ENCODE measurements around the gene GSC2.

Gene GSC2, protein sequence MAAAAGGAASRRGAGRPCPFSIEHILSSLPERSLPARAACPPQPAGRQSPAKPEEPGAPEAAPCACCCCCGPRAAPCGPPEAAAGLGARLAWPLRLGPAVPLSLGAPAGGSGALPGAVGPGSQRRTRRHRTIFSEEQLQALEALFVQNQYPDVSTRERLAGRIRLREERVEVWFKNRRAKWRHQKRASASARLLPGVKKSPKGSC

GRCh38 chr22:19149991-19150390, at the start of gene GSC2:
Gene GSC2, minus strand, starts transcription at chr22:19150292. Its CDS starts 9 bp downstream, at chr22:19150283.
- no peak for DNase-seq

DNA sequence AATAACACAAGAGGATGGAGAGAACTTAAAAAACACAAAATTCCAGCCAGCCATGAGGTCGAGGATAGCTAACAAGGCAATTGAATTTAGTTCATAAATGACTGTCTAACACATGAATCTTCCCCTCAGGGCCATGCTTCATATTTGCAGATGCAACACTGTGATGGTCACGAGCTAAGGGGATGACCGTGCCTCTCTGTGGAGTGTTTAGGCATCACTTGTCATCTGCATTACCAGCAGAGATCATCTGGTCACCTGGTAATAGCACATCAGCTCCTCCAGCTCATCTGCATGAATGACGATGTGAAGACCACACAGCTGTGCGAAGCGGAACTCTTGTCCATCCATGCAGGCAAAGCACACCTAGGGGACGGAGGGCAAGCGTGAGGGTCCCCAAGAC, 49.4 kb upstream of the GSC2 start:
- no peak for DNase-seq

DNA sequence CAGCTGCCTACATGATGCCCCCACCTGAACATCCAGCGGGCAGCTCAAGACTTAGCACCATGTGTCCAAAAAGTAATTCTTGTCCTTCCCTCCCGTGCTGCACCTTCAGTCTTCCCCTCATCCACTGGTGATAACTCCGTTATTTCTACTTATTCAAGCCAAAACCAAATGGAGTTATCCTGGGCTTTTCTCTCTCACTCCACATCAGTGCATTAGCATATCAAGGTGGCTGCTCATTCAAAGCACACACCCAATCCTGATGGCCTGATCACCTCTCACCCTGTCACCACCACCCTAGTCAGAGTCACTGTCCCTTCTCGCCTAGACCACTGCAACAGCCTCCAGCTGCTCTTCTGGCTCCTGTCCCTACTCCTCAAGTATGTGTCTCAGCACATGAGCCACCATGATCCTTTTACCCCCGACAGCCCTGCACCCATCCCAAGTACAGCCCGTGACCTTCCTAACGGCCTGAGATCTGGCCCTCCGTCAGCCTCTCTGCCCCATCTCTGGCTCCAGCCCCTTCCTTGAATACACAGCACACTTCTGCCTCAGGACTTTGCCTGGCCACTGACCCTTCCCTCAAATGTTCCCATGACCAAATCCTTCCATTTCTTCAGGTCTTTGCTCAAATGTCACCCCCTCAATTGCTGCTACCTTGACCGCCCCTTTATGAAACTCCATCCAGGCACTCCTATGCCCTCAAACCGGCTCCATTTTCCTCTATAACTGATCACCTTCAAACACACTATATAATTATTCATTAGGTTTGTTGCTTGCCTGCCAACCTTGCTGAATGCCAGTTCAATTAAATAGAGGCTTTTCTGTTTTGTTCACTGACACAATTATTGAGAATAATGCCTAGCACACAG, 48.1 kb upstream of the GSC2 start:
- no peak for DNase-seq

DNA sequence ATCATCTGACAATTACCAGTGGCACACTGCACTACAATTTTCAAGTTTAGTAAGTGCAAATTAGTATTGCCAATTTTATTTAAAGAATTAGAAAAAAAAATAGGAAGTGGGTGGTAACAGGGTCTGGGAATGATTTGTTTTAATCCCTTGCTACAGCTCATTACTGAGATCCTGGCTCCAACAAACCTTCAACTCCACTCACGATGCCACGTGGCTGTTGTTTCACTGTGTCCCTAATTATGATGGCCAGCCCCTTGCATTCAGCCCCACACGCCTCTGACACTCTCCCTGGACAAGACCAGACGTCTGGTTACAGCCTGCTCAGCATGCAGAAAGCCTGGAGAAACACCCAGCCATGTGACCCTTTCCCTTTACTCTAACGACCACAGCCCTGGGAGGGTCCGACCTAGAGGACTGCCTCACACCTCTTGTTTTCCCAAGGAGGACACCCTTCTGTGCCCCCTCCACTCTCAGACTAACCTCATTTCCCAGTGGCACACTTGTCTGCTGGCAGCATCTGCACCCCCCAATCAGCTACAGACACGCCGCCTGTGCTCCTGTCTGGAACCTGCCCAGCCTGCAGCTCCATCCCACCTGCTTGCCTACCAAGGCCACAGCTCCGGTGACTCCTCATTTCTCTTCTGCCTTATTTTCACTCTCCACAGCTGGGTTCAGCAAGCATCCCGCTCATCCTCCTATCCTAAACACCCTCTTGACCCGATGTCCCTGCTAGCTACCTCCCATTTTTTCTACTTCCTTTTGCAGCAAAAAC, 46.9 kb upstream of the GSC2 start:
- DNase-seq, result no peak

DNA sequence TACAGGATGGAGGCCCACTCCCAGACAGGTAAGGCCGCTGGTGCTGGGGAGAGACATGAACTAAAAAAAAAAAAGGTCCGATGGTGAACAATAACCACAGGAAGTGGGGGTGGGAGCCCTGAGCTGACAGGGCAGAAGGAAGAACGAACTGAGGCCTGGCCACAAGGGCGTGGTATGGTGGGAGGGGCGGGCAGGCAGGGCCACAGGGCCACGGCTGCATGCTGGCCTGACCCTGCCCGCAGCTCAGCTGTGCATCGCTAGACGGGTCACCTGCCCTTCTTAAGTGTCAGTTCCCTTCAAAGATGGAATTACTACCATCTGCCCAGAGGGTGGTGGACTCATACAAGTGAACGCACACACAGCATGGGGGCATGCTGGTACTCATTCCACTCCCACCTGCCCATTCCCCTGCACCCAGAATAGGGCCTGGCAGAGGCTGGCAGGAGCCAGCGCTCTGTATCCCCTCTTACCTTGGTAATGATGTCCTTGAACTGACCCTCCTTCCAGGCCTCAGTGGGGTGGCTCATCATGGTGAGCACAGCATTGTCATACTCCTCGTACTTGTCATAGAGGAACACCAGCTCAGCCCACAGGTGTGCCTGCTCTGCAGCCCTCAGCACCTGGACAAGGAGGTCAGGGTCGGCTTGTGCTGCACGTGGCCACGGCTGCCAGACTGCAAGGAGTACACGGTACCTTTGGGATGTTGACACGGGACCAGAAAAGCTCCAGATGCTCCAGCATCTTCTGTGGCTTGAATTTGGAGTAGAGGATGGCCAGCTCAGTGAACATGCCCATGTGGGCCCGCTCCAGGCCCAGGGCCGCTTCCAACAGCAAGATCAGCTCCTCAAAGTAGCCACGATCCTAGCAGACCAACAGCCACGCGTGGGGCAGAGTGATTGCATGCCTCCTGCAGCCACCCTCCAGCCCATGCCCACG, 46.0 kb upstream of the GSC2 start:
- DNase-seq, result no peak

DNA sequence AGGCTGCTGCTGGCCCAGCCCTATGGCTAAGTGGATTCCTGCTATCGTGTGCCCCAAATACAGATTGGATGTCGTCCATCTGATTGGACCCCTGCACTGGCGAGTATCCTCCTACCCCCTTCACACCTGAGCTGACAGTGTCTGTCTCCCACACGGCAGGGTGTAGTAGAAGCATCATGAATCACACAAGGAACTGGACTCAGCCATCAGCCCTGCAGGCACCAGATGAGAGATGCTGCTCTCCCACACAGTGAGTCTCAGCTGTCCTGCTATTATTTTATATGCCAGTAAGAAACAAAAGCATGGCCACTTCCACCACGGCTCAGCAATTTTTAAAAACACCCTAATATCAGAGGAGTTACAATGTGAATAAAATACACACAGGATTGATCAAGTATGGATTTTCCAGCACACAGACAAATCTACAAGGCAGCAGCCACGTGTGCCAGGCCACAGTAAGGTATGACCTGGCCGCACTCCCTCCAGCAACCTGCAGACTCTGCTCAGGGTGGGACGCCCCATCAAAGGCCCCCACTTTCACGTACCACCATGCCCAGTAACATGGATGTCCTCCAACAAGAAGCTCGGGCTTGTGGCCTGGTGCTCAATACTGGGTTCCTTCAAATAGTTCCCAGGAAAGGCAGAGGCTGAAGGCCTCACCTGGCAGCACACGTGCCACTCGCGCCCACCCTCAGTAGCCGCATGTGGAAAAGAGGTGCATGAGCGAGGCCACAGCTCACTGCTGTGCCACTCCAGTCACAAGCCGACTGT, 44.9 kb upstream of the GSC2 start:
- no peak for DNase-seq

DNA sequence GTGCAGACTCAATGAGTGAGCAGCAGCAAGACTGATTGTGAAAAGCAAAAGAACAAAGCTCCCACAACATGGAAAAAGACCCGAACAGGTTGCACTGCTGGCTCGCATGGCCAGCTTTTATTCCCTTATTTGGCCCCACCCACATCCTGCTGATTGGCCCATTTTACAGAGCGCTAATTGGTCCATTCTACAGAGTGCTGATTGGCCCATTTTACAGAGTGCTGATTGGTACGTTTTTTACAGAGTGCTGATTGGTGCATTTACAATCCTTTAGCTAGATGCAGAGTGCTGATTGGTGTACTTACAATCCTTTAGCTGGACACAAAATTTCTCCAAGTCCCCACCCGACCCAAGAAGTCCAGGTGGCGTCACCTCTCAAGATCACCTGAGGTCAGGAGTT, 43.8 kb upstream of the GSC2 start:
- no peak for DNase-seq

GRCh38 chr22:19187716-19188563, 37.8 kb upstream of the GSC2 start:
- no peak for DNase-seq

GRCh38 chr22:19184276-19184997, 34.3 kb upstream of the GSC2 start:
- DNase-seq, result no peak

GRCh38 chr22:19183216-19183615, 33.1 kb upstream of the GSC2 start:
- no peak for DNase-seq

DNA sequence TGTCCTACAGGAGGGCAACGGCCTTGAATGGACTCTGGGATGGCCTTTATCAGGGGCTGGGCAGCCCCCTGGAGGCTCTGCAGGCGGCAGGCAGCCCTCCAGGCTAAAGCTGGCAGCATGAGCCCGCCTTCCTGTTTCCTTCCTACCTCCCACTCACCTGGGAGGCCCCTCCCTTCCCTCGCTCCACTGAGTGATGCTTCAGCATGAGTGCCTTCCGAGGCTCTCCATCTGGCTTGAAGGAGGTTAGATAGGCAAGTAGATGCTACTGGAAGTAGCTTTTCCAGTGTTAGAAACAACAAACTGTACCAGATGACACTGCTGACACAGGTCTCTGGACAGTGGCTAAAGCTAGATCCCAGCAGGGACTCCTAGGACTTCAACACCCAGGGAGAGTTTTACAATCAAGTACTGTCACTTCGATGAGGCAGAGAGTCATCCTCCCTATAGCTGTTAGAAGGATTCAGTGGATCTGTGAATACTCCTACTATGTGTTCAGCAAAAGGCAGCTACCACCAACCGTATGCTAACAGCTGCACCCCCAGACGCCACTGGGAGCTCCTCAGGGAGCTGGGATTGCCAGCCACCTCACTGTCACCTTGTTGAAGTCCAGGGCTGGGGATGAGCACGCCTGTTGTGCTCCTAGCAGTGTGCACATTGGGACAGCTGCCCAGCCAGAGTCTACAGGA, 32.5 kb upstream of the GSC2 start:
- no peak for DNase-seq

GRCh38 chr22:19181786-19182471, 31.8 kb upstream of the GSC2 start:
- DNase-seq, result no peak

- no peak for DNase-seq
Observed at GRCh38 chr22:19180740-19181410, 30.8 kb upstream of the GSC2 start.

DNA sequence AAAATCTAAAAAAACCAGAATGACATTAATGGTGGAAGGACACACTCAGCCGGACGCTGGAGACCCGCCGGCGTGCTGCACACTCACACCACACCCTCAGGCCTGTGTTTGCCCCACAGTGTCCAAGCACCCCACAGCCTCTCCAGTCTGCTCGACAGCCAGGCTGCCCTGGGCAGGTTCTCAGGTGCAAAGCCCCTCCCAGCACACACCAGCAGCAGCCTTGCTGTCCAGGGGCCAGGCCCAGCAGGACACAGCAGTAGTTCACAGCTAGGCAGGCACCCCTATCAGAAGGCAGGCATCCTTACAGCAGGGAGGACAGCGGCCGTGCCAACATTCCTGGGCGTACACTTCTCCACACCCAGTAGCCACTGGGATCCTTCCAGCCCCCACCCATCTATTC, 30.1 kb upstream of the GSC2 start:
- no peak for DNase-seq

DNA sequence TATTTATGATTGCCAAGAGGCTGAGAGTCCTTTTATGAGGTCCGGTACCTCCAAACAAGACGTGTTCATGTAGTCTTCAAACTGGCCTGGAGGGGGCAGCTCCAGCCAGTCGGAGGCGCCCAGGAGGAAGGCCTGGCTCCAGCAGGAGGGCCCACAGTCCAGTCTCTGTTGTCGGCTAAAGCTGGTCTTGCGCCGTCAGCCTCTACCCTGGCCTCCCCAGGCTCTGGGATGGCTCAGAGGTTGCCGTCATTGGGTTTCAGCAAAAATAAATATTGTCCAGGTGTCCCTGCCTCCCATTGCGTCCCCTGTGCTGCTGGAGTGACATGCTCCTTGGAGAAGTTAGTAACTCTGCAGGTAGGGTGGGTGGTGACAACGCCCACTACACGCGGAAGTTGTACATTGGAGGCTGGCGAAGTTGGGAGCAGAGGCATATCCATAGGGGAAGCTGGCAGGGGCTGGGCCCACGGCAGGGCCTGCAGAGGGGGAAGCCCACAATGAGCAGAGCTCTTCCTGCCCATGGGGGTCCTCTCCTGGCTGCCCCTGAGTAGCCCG, 29.5 kb upstream of the GSC2 start:
- peak; percentile 22 for DNase-seq

DNA sequence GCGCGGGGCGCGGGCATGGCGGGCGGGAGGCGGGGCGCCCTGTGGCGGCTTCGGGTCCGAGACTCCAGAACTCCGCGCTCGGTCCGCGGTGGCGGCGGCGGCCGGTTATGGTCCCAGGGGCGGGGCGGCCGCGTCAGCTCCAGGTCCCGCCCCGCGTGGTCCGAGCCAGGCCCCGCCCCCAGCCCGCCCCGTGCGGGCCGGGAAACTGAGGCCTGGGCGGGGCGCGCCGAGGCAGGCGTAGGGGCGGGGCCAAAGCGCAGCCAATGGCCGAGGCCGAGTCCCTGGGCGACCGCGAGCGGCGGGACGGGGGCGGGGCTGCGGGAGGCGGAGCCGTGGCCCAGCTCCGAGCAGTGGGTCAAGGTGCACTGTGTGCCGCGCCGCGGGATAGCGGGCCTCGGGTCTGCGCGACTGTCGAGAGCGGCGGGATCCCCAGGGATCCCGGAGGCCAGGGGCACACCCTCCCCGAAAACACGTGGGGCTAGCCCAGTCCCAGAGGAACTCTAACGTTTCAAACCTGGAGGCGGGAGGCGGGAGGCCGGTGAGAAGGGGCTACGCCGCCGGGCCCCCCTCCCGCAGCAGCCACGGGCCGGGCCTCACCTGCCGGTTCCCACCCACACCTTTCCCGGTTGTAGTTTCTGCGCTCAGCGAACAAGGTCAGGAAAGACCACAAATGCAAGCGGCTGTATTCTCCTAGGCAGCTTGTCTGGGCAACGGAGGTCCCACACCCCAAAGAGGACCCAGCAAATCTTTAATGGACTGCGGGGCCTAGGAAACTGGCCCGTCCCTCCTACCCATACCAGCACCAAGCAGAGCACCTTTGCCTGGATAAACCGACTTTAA, 28.8 kb upstream of the GSC2 start, which contains the start of gene SLC25A1:
Gene SLC25A1 (minus strand): TSS at position 80 of the 840 bp plus-strand sequence. CDS start 63 bp downstream, at position 17.
- peak; percentile 68 for DNase-seq

Data from activated effector memory CD4-positive, alpha-beta T cell treated with Interleukin-2 at 50 U/mL for 16 hours (primary cell).